Endothelial cell of umbilical vein (primary cell): ENCODE measurements around the gene CDK17.

Source experiments
- EZH2 ChIP-seq: IDR thresholded peaks from 2 replicates; pipeline ENCODE4 v1.6.1; 2012; ENCODE audit warnings: borderline replicate concordance, low read depth, mild to moderate bottlenecking, moderate library complexity, low read length, inconsistent platforms; ENCODE audit not compliant: severe bottlenecking
- FOS ChIP-seq: IDR thresholded peaks from 2 replicates; pipeline ENCODE4 v1.6.1; 2011; ENCODE audit warnings: mild to moderate bottlenecking, low read length, moderate library complexity, borderline replicate concordance; ENCODE audit not compliant: insufficient read depth
- GATA2 ChIP-seq: IDR thresholded peaks from 2 replicates; pipeline ENCODE4 v1.7.0; 2011; ENCODE audit warnings: low read depth, mild to moderate bottlenecking, moderate library complexity, mixed read lengths, low read length; ENCODE audit not compliant: insufficient read length, insufficient read depth
- JUN ChIP-seq: IDR thresholded peaks from 2 replicates; pipeline ENCODE4 v1.6.1; 2011; ENCODE audit warnings: borderline replicate concordance, low read depth; ENCODE audit not compliant: insufficient read length, insufficient read depth
- MYC ChIP-seq: IDR thresholded peaks from one replicate; pipeline ENCODE4 v1.6.1; 2011; ENCODE audit warnings: mild to moderate bottlenecking, low read depth, low read length
- POLR2A ChIP-seq: IDR thresholded peaks from 2 replicates; pipeline ENCODE4 v1.6.1; 2012; ENCODE audit warnings: low read depth, mild to moderate bottlenecking, control low read depth, low read length
- POLR2AphosphoS5 ChIP-seq: IDR thresholded peaks from 2 replicates; pipeline ENCODE4 v1.6.1; 2012; ENCODE audit warnings: low read depth, mild to moderate bottlenecking, control low read depth, low read length, moderate library complexity; ENCODE audit not compliant: insufficient read depth
- TF ChIP-seq, protein P1 (sequence below), 2 donors: IDR thresholded peaks; 1 replicate in 1 of 2; 2 replicates in 1 of 2; pipeline ENCODE4 v1.5.1; 2011; ENCODE audit warnings: low read length in 2 of 2, mild to moderate bottlenecking in 2 of 2, moderate library complexity in 2 of 2, control low read depth in 1 of 2, inconsistent platforms in 1 of 2, low read depth in 1 of 2; ENCODE audit not compliant: insufficient read depth in 1 of 2; ENCODE audit errors: extremely low read depth in 1 of 2

- TF ChIP-seq, protein P1, sequence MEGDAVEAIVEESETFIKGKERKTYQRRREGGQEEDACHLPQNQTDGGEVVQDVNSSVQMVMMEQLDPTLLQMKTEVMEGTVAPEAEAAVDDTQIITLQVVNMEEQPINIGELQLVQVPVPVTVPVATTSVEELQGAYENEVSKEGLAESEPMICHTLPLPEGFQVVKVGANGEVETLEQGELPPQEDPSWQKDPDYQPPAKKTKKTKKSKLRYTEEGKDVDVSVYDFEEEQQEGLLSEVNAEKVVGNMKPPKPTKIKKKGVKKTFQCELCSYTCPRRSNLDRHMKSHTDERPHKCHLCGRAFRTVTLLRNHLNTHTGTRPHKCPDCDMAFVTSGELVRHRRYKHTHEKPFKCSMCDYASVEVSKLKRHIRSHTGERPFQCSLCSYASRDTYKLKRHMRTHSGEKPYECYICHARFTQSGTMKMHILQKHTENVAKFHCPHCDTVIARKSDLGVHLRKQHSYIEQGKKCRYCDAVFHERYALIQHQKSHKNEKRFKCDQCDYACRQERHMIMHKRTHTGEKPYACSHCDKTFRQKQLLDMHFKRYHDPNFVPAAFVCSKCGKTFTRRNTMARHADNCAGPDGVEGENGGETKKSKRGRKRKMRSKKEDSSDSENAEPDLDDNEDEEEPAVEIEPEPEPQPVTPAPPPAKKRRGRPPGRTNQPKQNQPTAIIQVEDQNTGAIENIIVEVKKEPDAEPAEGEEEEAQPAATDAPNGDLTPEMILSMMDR (IDR thresholded peaks at IDR 0.05; ENCODE audit: extremely low read depth in 1 of 2, insufficient read depth in 1 of 2, low read depth in 1 of 2, low read length in 2 of 2): no peak
- TF ChIP-seq POLR2A (no peak), POLR2AphosphoS5 (no peak), GATA2 (no peak), EZH2 (no peak), JUN (no peak), MYC (no peak), FOS (no peak)
These were observed 39.7 kb downstream of the CDK17 start for GRCh38 chr12:96360550-96360949.
